ENCODE results near the gene MEIOB.
"Not testable (repeated sequence)": the region's sequence is repeated elsewhere in the genome, so short reads cannot be mapped to it uniquely, and the experiment has no call there.

Gene MEIOB

DNA sequence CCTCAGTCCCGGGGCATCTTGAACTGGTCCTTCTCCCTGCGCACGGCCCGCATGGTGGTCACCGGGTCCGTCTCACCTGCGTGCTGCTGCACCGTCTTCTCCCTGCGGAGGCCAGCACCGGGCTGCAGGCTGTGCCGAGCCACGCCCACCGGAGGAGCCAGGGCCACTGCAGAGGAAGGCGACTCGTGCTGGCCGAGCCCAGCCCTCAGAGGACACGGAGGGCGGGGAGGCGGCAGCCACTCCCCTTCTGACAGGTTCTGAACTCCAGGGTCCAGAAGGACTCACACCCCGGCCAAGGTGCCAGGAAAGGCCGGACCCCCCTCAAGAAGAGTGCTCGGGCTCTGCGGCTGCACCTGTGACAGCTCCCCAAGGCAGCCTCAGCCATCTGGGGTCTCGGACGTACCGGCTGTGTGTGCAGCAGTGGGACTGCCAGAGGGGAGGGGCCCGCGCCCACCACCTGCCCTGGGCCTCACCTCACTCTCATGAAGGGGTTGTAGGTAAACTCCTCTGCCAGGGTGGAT is 62.6 kb downstream of the MEIOB start:
- DNase-seq = no peak

DNA sequence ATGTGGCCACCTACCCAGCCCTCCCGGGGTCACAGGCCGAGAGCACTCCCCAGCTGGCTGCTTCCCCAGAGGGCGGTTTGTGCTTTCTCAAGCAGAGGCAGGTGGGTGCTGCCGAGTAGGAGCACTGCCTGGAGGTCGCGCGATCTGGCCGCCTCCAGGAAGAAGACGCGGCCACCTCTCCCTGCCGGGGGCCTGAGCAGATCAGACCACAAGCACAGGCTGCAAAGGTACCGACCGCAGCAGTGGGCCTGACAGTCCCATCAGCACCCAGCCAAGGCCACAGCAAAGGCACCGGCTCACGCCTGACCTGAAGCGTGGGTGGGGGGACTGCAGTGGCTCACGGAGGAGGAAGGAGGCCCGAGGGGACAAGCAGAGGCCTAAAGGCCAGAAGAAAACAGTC is 63.3 kb downstream of the MEIOB start:
- no peak for DNase-seq

DNA sequence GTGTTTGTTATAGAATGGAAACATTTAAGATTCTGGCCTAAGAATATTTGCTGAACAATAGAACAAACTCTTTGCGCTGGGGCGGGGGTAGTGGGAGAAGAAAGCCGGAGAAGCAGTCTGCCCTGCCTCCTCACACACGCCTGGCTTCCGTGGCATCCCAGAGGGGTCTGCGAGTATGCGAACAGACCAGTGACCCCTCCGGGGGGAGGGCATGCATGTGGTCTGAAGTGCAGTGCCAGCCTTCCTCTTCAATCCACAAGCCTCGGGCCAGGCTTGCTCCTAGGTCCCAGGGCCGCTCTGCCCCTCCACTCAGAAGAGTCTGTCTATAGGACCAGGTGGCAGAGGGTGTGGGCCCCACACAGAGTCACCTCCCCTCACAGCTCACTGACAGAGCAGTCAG is 64.3 kb downstream of the MEIOB start:
- no peak for DNase-seq

DNA sequence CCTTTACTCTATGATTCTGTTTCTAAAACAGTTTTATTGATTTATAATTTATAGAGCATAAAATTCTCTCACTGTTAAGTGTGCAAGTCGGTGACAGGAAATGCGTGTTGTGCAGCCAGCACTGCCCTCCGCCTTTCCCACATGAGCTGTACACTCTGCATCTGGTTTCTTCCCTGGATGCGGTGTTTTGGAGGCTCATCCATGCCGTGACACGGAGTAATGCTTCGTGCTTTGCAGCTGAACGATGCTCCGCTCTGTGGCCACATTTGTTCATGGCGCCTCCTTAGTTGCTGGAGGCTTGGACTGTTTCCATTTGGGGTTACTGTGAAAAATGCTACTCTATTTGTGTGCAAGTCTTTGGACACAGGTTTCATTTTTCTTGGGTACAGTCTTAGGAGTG is 71.3 kb downstream of the MEIOB start:
- peak; percentile 8 for DNase-seq

DNA sequence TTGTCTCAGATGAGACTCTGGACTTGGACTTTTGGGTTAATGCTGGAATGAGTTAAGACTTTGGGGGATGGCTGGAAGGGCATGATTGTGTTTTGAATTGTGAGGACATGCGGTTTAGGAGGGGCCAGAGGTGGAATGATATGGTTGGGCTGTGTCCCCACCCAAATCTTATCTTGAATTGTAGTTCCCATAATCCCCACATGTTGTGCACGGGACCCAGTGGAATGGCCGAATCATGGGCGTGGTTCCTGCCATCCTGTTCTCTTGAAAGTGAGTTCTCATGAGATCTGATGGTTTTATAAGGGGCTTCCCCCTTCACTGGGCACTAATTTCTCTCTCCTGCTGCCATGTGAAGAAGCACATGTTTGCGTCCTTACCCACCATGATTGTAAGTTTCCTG is 72.7 kb downstream of the MEIOB start:
- not testable (repeated sequence) for DNase-seq

DNA sequence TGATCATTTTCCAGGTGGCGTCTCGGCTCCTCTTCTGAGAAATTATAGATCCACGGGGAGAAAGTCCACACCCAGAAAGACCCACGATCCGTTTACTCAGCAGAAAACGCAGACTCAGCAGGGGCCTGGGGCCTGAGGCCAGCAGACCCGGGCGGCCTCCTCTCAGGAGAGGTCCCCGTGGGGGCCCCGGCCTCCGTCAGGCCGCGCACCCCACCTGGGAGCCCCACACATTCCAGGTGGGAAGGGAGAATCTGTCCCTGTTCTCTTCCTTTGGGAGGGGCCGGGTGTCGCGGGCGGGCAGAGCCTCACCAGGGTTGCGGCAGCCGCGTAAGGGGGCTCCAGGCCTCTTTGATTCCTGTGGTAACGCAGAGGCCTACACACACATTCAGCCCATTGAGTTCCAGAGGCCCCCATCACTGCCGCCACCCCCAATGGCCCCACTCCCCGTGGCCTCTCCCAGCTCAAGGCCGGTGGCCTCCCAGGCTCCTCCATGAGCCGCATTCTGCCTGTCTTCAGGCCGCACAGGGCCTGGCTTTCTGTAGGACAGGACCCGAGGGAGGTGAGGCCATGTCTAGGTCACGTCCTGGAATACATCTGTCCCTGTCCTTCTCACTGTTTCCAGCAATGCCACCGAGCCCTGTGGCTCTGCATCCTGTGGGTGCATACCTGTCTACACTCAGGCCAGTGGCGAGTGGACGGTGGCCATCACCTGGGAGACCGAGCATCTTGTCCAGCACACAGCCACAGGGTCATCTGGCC is 76.9 kb downstream of the MEIOB start:
- no peak for DNase-seq

DNA sequence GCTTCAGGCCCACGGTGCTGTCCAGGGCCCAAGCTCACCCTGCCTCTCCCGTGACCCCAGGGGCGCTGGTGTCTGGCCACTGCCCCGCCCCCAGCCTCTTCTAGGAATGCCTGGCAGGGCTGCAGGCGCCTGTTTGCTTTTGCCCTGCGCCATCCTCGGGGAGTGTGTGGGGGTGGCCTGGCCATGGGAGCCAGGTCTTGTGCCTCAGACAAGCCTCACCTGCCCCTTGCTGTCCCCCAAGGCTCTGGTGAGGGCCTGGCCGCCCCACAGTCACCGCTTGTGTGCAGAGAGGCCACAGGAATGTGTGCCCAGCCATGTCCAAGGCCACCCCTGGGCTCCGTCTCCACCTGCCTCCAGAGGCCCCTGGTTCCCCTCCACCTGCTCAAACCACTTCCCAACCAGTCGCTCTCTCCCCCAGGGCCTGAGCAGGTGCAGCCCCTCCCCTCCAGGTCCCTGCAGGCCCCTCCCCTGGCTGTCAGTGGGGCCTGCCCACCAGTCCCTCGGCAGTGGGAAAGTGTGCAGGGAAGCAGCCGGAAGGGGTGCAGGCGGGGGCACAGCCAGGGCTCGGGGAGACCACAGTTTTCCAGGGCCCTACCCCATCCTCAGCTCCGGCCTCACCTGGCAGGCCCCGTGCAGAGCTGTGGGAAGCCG is 77.6 kb downstream of the MEIOB start:
- DNase-seq = no peak

DNA sequence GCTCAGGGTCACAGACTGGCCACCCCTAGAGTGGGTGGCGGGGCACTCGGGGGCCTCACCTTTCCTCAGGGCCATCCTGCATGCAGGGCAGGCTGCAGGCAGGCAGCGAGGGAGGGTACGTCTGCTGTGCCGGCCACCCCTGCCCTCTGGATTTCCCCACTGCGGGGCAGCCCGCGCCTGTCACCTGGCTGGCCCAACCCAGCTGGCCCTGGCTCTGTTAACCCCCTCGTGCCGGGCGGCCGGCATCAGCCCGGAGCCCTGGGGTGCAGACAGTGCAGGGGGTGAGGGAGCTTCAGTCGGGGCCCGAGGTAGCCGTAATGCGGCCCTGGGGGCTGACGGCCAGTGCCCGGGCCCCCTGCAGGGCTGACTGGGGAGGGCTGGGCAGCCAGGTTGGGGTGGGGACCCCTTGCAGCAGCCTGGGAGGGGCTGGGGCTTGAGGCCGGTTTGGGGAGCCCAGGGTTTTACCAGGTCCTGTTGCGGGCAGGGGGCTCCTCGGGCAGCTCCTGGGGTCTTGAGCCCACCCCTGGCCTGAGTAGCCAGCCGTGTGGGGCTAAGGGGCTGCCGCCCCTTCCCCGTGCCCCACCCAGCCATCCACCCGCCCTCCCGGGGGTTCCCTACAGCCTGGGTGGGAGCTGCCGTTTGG is 78.3 kb downstream of the MEIOB start, which contains the start of gene IGFALS:
TSS of gene IGFALS (minus strand) at position 128 of the 643 bp plus-strand sequence. CDS start at position 75, 53 bp downstream.
- DNase-seq = no peak

DNA sequence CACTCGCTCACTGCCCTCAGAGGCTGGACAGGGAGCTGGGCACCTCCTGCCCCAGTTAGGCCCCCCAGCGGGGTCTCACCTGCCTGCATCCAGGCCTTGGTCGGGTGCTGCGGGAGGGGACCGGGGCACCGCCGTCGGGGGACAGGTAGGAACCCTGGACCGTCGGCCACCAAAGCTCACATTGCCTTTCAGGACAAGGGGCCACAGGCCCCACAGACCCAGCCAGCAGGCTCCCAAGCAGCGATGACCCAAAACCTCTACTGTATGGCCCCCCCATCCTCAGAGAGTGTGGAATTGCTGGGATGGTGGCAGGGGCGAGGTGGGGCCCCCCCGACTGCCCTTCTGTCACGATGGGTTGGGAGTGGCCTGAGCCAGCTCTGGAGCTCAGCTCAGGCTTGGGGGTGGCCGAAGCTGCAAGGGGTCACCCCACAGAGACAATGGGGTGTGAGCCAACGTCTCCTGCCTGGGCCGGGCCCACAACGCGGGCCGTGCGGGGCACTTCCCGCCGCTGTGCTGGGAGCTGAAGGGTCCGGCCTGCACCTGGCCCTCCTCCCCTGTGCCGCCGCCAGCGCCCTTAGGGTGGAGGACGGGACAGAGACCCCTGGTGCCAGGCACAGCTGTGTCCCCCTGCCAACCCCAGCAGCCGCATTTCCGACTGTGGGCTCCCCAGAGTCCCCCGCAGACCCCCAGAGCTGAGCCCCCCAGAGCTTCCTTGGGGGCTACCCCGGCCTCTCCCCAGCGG is 79.0 kb downstream of the MEIOB start:
- DNase-seq = no peak

DNA sequence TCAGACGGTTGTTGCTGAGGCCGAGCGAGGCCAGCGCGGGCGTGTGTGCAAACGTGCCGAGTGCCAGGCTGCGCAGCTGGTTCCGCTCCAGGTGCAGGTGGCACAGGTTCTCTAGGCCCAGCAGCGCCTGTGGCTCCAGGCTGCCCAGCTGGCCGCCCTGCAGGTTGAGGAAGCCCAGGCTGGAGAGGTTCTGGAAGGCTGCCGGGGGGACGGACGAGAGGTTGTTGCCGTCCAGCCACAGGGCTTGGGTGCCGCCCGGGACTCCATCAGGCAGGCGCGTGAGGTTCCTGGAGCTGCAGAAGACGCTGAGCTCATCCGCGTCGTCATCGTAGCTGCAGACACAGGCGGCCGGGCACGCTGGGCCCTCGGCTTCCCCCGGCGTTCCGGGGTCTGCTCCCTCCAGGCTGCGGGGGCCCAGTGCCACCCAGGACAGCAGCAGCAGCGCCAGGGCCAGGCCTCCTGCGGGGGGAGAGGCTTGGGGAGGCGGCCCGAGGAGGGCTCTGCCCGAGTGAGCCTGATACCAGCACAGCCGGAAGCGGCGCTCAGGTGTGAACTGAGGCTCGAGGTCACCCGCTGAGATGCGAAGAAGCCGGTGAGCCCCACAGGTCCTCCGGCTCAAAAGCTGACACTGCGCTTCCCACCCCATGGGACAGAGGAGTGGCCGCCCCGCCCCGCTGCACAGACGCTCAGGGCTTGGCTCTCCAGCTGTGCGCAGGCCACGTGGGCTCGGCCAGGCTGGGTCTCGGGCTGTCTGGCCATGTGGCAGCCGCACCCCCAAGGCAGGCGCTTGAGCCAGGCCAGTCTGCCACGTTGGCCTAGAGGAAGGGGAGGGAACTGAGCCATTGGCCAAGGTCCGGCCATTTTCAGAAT is 79.8 kb downstream of the MEIOB start:
- no peak for DNase-seq

DNA sequence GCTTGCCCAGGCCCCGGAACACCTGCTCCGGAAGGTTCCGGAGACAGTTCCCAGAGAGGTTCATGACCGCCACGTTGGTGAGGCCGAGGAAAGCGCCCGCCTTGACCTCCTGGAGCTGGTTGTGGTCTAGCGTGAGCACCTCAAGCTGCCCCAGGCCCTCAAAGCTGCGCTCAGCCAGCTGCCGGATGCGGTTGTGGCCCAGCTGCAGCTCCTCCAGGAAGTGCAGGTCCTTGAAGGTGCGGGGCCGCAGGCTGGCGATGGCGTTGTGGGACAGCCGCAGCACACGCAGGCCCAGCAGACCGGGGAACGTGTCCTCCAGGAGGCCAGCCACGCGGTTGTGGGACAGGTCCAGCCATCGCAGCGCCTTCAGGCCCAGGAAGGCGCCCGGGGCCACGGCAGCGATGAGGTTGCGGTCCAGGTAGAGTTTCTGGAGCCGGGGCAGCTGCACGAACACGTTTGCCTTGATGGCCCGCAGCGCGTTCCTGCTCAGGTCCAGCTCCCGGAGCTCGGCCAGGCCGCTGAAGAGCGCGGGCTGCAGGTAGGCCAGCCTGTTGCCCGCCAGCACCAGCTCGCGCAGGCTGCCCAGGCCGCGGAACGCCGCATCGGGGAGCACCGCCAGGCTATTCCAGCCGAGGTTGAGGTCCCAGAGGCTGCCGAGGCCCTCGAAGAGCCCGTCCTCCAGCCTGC is 80.6 kb downstream of the MEIOB start:
- DNase-seq = no peak

DNA sequence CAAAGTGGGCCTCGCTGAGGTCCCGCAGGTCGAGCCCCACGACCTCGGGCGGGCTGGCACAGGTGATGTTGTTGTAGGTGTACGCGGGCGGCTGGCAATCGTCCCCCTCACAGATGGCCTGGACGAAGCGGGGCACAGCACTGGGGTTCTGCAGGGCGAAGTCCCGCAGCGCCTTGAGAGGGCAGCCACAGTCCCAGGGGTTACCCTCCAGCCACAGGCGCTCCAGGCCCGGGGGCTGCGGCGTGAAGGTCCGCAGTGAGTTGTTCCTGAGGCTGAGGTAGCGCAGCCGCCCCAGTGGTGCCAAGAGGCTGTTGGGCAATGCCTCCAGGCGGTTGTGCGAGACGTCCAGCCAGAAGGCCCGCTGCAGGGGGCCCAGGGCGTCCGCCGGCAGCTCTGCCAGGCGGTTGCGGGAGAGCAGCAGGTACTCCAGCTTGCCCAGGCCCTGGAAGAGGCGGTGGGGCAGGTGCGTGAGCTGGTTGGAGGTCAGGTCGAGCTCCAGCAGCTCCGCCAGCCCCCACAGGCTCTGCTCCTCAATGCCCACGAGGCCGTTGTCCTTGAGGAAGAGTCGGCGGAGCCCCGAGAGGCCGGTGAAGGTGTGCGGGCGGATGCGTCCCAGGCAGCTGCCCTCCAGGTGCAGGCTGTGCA is 81.2 kb downstream of the MEIOB start:
- DNase-seq = no peak

DNA sequence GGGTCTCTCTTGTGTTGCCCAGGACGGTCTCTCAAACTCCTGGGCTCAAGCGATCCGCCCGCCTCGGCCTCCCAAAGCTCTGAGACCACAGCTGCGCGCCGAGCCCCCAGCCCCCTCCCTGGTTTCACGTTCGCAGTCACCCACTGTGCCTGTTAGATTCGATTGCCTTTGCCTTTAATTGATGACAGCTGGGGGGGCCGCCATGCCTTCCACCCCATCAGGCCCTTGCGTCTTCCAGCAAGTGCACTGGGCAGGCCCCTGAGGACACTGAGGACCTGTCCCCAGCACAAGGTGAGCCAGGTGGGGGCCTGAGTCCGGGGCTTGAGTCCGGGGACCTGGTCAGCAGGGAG is 81.7 kb downstream of the MEIOB start:
- DNase-seq = no peak

DNA sequence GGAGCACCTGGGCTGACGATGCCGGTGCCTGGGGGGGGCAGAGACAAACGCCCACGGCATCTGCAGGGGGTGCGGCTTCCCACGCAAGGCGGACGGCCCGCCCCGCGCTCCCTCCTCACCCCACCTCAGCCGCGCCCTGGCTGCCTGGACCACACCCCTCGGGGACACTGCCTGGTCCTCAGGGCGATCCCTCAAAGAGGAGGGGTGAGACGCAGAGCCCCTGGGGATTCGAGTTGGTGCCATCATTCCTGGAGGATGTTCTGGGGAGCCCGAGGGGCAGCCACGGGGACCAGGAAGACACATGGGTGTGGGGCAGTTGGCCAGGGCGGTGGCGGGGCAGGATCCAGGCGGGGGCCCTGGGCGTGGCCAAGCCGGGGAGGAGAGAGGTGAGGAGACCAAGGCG is 82.3 kb downstream of the MEIOB start:
- no peak for DNase-seq

DNA sequence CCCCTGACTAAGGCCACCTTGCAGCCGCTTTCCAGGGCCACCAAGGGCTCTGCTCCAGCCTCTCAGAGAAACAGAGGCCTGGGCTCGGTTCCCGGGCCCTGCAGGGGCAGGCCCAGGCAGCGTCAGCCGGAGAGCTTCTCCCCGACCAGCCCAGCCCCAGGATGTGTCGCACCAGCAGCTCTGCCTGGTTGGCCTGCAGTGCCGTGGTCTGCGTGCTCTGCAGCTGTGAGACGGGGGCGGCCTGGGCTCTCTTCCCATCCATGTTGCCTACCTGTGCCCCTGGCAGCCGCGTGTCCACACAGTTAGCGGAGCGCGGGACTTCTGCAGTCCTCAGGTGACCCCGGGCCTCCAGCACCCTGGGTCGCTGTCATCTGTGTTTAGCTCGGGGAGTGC is 83.3 kb downstream of the MEIOB start:
- no peak for DNase-seq

DNA sequence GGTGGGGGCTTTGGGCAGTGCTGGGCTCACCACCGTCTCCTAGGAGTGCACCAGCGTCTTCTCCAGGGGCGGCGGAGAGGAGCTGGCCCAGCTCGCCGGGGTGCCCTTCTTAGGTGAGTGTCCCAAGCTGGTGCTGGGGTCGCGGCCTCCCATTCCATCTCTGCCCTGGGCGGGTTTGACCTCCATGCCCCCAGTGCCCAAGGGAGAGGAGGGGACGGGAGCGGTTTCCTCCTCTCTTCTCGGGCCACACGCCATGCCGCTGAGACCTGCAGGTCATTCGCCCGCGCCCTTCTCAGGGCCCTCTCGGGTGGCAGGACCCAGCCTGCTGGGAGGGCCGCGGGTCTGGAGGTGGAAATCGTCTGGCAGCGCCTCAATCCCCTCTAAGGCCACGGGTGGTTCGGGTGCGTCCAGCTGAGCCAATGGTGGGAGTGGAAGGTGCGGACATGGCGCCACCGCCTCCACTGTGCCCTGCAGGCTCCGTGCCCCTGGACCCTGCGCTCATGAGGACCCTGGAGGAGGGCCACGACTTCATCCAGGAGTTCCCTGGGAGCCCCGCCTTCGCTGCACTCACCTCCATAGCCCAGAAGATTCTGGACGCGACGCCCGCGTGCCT is 83.8 kb downstream of the MEIOB start:
- DNase-seq = no peak

DNA sequence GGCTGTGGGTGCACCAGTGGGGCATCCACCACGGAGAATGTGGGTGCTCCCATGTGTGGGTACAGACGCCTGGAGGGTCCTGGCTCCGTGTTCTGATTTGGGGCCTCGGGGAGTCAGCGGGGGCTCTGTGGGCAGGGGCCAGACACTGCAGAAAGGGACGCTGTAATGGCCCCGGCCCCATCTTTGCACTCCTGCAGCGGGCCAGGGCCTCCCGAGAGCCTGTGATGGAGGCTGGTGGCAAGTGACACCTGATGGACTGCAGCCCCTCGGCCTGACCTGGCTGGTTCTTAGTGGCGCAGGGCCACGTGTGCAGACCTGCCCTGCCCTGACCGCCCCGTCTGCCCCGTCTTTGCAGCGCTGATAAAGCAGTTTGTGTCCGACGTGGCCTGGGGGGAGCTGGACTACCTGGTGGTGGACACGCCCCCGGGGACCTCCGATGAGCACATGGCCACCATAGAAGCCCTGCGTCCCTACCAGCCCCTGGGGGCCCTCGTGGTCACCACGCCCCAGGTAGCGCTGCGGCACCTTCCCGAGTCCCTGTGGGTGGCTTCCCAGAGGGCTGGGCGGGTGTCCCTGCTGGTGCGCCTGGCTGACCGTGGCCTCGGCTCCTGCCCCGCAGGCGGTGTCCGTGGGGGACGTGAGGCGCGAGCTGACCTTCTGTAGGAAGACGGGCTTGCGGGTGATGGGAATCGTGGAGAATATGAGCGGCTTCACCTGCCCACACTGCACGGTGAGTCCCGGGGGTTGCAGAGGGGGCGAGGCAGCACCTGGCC is 84.5 kb downstream of the MEIOB start:
- no peak for DNase-seq

DNA sequence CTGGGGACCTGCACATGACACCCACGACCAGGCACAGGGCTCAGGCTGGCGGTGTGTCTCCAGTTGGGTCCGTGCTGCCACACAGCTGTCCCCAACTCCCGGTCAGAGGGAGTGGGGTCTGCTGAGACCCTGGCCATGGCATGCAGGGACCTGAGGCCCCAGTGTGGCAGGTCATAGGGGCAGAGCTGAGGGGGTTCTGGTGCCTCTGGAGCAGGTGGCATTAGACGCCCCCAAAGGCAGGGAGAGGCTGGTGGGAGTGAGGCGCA is 85.0 kb downstream of the MEIOB start:
- DNase-seq = no peak

DNA sequence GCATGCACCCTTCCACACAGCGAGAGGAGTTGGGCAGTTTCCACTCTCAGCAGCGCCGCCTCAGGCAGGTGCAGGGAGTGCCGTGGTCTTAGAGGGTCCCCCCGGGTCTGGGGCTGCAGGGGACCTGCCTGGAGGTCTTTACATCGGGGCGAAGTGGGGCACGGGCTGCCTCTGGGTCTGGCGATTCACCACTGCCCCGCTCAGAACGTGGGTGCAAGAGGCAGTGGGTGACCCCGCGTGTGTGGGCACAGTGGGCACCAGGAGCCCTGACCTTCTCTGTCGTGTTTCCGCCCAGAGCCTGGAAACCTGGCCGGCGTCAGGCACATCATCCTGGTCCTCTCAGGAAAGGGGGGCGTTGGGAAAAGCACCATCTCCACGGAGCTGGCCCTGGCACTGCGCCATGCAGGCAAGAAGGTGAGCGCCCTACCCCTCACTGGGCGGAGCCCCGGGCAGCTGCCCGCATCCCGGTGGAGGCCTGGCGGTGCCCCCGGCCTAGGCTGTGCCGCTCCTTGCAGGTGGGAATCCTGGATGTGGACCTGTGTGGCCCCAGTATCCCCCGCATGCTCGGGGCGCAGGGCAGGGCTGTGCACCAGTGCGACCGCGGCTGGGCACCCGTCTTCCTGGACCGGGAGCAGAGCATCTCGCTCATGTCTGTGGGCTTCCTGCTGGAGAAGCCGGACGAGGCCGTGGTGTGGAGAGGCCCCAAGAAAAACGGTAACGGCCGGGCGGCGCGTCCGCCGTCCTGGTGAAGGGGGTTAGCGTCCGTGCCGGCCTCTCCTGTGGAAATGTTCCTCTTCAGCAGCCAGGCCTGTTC is 85.5 kb downstream of the MEIOB start:
- DNase-seq = no peak

Measured in EL (cell line).